ENCODE results near the gene PRKCE.

PRKCE gene

DNA sequence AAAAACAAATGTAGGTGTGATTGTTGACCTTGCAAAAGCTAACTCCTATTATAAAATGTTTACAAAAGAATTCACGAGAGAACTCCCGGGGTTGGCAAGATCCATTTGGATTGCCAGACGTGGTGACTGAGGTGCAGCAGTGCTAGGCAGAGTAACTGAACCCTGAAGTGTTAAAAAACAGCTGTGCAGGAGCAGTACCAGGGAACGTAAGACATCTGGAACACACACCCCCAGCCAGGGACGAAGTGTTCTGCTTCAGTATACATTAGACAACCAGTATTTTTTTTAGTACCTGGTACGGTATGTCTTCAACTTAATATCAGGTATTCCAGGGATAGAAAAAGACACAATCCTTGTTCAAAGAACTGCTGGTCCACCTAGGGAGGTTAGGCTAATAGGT is 373.6 kb downstream of the PRKCE start:
- no peaks in the 10 kb centered on the region for H3K27me3 ChIP-seq (ENCODE audit: control insufficient read depth, insufficient read depth, low read length, poor library complexity, severe bottlenecking)
- H3K36me3 ChIP-seq (ENCODE audit: control insufficient read depth, insufficient read depth, low read length), result no peaks in the 10 kb centered on the region
- WGBS, 2 experiments, result 78 to 81% methylated on average over 6 of the region's 6 CpGs
- H3K9me3 ChIP-seq (ENCODE audit: control insufficient read depth, low read length), result no peaks in the 10 kb centered on the region
- H3K4me1 ChIP-seq (ENCODE audit: control insufficient read depth, insufficient read depth, low read length), result no peaks in the 10 kb centered on the region
- no peak overlapping the region for H3K4me3 ChIP-seq (ENCODE audit: insufficient read depth, low read depth, low read length)
- H3K27ac ChIP-seq (ENCODE audit: insufficient read depth, low read depth, low read length, poor library complexity, severe bottlenecking), result no peak overlapping the region

DNA sequence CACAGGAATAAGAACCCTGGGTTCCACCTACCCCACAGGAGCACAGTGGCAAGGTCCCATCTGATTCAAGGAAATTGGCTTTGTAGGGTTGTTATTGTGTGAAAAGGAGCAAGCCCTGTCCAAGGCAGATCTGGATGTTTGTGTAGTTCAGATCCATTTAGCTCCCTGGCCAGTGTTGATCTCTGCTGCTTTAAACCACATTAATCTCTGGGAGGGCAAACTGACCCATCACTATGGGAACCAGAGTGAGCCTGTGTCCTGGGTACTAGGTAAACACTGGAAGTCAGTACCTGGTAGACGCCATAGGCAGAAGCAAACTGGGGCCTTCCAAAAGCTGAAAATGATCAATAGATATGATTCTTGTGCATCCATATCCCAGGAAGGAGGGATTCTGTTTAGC is 374.2 kb downstream of the PRKCE start:
- no peak overlapping the region for H3K27ac ChIP-seq (ENCODE audit: insufficient read depth, low read depth, low read length, poor library complexity, severe bottlenecking)
- WGBS, 2 experiments, result 86 to 93% methylated on average over 1 of the region's 1 CpG
- H3K27me3 ChIP-seq (ENCODE audit: control insufficient read depth, insufficient read depth, low read length, poor library complexity, severe bottlenecking), result no peaks in the 10 kb centered on the region
- H3K4me3 ChIP-seq (ENCODE audit: insufficient read depth, low read depth, low read length), result no peak overlapping the region
- H3K4me1 ChIP-seq (ENCODE audit: control insufficient read depth, insufficient read depth, low read length), result no peaks in the 10 kb centered on the region
- no peaks in the 10 kb centered on the region for H3K9me3 ChIP-seq (ENCODE audit: control insufficient read depth, low read length)
- no peaks in the 10 kb centered on the region for H3K36me3 ChIP-seq (ENCODE audit: control insufficient read depth, insufficient read depth, low read length)

DNA sequence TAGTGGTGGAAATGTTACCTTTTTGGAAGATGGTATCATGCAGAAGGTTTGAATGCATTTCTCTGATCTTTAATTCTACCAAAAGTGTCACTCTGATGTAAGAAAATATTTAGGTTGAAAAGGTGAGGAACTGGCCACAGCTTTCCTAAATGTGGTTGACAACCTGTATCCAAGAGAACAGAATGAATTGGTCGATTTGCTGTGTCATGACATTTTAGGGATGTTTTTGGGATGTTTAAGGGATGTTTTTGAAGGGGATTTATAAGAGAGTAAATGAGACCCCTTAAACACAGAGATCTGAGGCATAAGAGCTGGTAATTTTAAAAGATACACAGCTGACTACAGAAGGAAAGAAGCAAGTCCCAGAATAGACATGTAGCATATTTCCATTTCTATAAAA is 375.0 kb downstream of the PRKCE start:
- Histone ChIP-seq H3K4me3 (ENCODE audit: insufficient read depth, low read depth, low read length) (no peak overlapping the region), H3K9me3 (ENCODE audit: control insufficient read depth, low read length) (no peaks in the 10 kb centered on the region), H3K27me3 (ENCODE audit: control insufficient read depth, insufficient read depth, low read length, poor library complexity, severe bottlenecking) (no peaks in the 10 kb centered on the region), H3K36me3 (ENCODE audit: control insufficient read depth, insufficient read depth, low read length) (no peaks in the 10 kb centered on the region), H3K27ac (ENCODE audit: insufficient read depth, low read depth, low read length, poor library complexity, severe bottlenecking) (no peak overlapping the region), H3K4me1 (ENCODE audit: control insufficient read depth, insufficient read depth, low read length) (no peaks in the 10 kb centered on the region)
- 84 to 92% methylated on average over 1 of the region's 1 CpG for WGBS, 2 experiments

DNA sequence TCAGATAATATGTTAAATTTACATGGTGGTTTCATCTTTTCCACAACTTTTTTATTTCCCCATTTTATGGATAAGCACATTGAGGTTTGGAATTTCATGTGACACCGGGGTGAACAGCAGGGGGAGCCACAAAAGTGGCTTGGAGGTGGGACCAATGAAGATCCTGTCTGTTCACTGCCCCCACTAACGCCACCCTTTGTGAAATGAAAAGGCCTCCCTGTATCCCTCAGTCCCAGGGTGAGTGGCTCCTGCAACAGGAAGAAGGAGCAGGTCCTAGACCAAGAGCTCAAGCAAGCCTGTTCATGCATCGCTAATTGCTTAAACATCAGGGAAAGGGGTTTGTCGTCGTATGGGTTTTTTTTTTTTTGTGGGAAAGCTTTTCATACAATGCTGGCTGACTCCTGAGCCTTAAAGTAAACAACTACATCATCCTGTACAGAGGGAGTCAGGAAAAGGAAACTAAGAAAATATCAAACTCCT is 377.9 kb downstream of the PRKCE start:
- WGBS, 2 experiments, result 73 to 81% methylated on average over 5 of the region's 5 CpGs
- no peak overlapping the region for H3K4me3 ChIP-seq (ENCODE audit: insufficient read depth, low read depth, low read length)
- no peaks in the 10 kb centered on the region for H3K4me1 ChIP-seq (ENCODE audit: control insufficient read depth, insufficient read depth, low read length)
- H3K27ac ChIP-seq (ENCODE audit: insufficient read depth, low read depth, low read length, poor library complexity, severe bottlenecking), result no peak overlapping the region
- H3K36me3 ChIP-seq (ENCODE audit: control insufficient read depth, insufficient read depth, low read length), result no peaks in the 10 kb centered on the region
- no peaks in the 10 kb centered on the region for H3K9me3 ChIP-seq (ENCODE audit: control insufficient read depth, low read length)
- no peaks in the 10 kb centered on the region for H3K27me3 ChIP-seq (ENCODE audit: control insufficient read depth, insufficient read depth, low read length, poor library complexity, severe bottlenecking)

DNA sequence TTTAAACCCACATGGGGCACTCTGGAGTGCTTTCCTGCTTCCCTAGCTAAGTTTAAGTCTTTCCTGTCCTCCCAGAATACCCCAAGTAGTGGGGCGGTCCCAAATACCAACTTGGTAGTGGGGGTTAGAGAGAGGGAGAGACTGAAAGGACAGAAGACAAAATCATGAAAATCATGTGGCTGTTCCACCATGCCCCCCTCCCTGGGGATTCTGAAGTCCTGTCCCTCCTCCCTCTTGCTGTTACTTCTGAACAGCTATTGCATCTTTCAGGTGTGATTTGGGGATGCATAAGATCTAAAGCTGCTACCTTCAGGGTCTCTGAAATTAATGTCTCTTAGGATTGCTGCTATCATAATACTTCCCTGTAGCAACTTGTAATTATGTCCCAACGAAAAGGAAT is 378.9 kb downstream of the PRKCE start:
- H3K4me1 ChIP-seq (ENCODE audit: control insufficient read depth, insufficient read depth, low read length), result no peaks in the 10 kb centered on the region
- H3K27me3 ChIP-seq (ENCODE audit: control insufficient read depth, insufficient read depth, low read length, poor library complexity, severe bottlenecking), result no peaks in the 10 kb centered on the region
- no peak overlapping the region for H3K27ac ChIP-seq (ENCODE audit: insufficient read depth, low read depth, low read length, poor library complexity, severe bottlenecking)
- no peaks in the 10 kb centered on the region for H3K36me3 ChIP-seq (ENCODE audit: control insufficient read depth, insufficient read depth, low read length)
- no peak overlapping the region for H3K4me3 ChIP-seq (ENCODE audit: insufficient read depth, low read depth, low read length)
- no peaks in the 10 kb centered on the region for H3K9me3 ChIP-seq (ENCODE audit: control insufficient read depth, low read length)
- 89 to 98% methylated on average over 2 of the region's 2 CpGs for WGBS, 2 experiments

DNA sequence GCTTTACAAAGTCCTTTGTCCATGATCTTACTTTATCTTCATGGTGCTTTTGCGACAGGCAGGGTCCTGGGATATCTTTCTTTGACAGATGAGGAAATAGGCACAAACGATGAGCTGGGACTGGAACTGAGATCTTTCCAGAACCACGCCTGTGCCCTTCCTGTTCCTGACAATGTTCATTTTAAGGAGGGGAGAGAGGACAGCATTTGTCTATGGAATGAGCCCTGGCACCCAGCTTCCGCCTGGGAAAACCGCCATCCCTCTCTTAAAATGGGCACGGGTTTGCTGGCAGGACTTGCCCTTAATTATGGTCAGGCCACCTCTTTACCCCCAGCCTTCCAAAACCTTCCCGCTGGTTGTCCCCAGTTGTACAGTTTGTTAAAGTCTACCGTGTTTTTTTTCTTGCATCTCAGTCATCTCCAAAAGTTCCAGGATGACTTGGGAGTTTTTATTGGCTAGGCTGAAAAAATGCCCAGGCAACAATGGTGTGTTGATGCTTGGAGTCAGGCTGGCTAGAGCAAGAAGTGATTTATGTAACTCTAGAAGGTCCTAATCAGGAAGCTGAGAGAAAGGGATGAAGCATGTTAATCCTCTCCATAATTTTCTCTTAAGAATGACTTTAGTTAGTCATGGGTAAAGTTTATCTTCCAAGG is 380.8 kb downstream of the PRKCE start:
- no peaks in the 10 kb centered on the region for H3K36me3 ChIP-seq (ENCODE audit: control insufficient read depth, insufficient read depth, low read length)
- WGBS, 2 experiments, result 94 to 95% methylated on average over 8 of the region's 8 CpGs
- H3K4me3 ChIP-seq (ENCODE audit: insufficient read depth, low read depth, low read length), result no peak overlapping the region
- no peaks in the 10 kb centered on the region for H3K27me3 ChIP-seq (ENCODE audit: control insufficient read depth, insufficient read depth, low read length, poor library complexity, severe bottlenecking)
- no peaks in the 10 kb centered on the region for H3K9me3 ChIP-seq (ENCODE audit: control insufficient read depth, low read length)
- H3K4me1 ChIP-seq (ENCODE audit: control insufficient read depth, insufficient read depth, low read length), result no peaks in the 10 kb centered on the region
- no peak overlapping the region for H3K27ac ChIP-seq (ENCODE audit: insufficient read depth, low read depth, low read length, poor library complexity, severe bottlenecking)

DNA sequence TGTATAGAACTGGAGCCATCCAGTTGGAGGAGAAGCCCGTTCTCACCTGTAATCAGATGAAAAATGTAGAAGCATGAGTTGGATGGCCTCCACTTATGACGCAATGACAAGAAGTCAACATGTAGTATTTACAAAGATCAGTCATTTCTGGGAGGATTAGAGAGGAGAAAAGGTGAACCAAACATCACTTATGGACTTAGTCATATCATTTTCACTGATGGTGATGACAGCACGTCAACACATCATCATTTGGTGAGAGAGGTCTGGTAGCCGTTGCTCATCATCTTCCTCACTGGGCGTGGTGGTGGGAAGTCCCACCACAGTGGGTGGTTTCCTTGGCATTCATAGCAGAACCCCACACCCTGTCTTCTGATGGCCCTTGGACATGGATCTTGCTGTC is 381.5 kb downstream of the PRKCE start:
- H3K36me3 ChIP-seq (ENCODE audit: control insufficient read depth, insufficient read depth, low read length), result no peaks in the 10 kb centered on the region

DNA sequence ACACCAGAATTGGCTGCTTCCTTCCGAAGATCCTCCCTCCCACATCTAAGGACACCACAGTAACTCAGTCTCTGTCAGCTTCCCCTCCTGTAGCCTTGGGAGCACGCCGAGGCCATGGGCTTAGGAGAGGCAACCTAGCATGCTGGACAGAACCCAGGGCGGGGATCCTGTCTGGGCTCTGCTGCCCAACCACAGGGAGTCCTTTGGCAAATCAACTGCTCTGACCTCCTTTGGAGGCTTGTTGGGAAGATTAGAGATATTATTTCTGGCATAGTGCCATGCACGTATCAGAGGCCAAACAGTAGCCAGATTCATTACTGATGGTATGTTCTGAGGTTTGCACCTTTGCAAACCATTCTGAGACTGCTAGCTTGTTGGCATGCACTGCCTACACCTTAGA is 383.1 kb downstream of the PRKCE start:
- no peak overlapping the region for H3K4me3 ChIP-seq (ENCODE audit: insufficient read depth, low read depth, low read length)
- 94% methylated on average over 5 of the region's 5 CpGs for WGBS, 2 experiments
- no peaks in the 10 kb centered on the region for H3K27me3 ChIP-seq (ENCODE audit: control insufficient read depth, insufficient read depth, low read length, poor library complexity, severe bottlenecking)
- no peaks in the 10 kb centered on the region for H3K9me3 ChIP-seq (ENCODE audit: control insufficient read depth, low read length)
- H3K27ac ChIP-seq (ENCODE audit: insufficient read depth, low read depth, low read length, poor library complexity, severe bottlenecking), result no peak overlapping the region
- H3K36me3 ChIP-seq (ENCODE audit: control insufficient read depth, insufficient read depth, low read length), result no peaks in the 10 kb centered on the region
- H3K4me1 ChIP-seq (ENCODE audit: control insufficient read depth, insufficient read depth, low read length), result no peaks in the 10 kb centered on the region

More for the DNA sequence above, 381.5 kb downstream of the PRKCE start:
- H3K27ac ChIP-seq (ENCODE audit: insufficient read depth, low read depth, low read length, poor library complexity, severe bottlenecking), result no peak overlapping the region
- H3K9me3 ChIP-seq (ENCODE audit: control insufficient read depth, low read length), result no peaks in the 10 kb centered on the region
- H3K27me3 ChIP-seq (ENCODE audit: control insufficient read depth, insufficient read depth, low read length, poor library complexity, severe bottlenecking), result no peaks in the 10 kb centered on the region
- 92% methylated on average over 5 of the region's 5 CpGs for WGBS, 2 experiments
- no peak overlapping the region for H3K4me3 ChIP-seq (ENCODE audit: insufficient read depth, low read depth, low read length)
- no peaks in the 10 kb centered on the region for H3K4me1 ChIP-seq (ENCODE audit: control insufficient read depth, insufficient read depth, low read length)

DNA sequence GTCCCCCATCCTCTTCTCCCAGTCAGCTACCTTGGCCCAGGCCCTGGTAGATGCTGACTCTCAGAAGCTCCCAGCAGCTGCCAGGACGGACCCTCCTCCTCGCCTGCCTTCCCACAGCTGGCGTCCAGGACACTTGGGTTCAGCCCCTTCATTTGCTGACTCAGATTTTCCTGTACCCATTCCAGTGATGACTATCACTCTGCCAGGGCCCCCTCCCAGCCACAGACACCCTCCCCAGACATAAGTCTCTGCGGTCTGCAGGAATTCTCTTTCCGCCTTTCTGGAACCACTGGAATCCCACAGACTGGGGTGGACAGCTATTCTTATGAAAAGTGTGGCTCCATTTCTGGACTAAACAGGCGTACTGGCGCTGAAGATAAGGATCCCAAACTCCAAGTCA is 385.5 kb downstream of the PRKCE start:
- Histone ChIP-seq H3K4me1 (ENCODE audit: control insufficient read depth, insufficient read depth, low read length) (no peaks in the 10 kb centered on the region), H3K4me3 (ENCODE audit: insufficient read depth, low read depth, low read length) (no peak overlapping the region), H3K36me3 (ENCODE audit: control insufficient read depth, insufficient read depth, low read length) (no peaks in the 10 kb centered on the region), H3K27me3 (ENCODE audit: control insufficient read depth, insufficient read depth, low read length, poor library complexity, severe bottlenecking) (no peaks in the 10 kb centered on the region), H3K27ac (ENCODE audit: insufficient read depth, low read depth, low read length, poor library complexity, severe bottlenecking) (no peak overlapping the region), H3K9me3 (ENCODE audit: control insufficient read depth, low read length) (no peaks in the 10 kb centered on the region)
- 93% methylated on average over 7 of the region's 7 CpGs for WGBS, 2 experiments

DNA sequence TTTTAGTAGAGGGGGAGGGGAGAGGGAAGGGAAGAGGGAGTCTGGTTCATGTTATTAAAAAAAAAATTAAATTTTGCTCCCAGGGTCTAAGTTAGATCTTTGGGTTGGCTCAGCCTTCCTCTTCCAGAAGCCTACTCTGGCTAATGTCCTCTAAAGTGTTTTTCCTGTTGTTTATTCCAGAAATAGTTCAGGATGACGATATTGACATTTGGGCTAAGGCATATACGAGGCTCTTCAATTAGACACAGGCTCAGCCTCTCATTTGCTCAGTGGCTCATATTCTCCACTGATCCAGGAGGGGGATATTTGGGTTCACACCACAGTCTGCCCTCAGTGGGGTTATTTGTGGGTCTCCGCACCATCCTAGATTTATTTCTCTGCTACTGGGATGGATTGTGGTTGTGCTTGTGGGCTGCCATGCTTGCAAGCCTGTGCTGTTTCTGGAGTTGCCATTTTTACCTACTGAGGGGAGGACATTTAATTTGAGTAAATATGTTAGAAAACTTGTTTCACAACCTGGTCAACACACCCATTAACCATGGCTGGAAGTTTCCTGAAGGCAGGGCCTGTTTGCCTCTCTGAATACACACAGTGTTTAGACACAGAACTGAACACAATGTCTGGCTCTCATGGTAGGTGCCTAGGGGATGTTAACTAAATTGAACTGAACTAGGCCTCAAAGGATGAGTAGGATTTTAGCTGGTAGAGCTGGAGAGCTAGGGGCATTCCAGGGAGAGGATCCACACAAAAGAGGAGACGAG is 388.2 kb downstream of the PRKCE start:
- WGBS, 2 experiments, result 91 to 95% methylated on average over 4 of the region's 4 CpGs
- Histone ChIP-seq H3K9me3 (ENCODE audit: control insufficient read depth, low read length) (no peaks in the 10 kb centered on the region), H3K27ac (ENCODE audit: insufficient read depth, low read depth, low read length, poor library complexity, severe bottlenecking) (no peak overlapping the region)

More for the DNA sequence above, 388.2 kb downstream of the PRKCE start:
- Histone ChIP-seq H3K27me3 (ENCODE audit: control insufficient read depth, insufficient read depth, low read length, poor library complexity, severe bottlenecking) (no peaks in the 10 kb centered on the region), H3K4me3 (ENCODE audit: insufficient read depth, low read depth, low read length) (no peak overlapping the region), H3K36me3 (ENCODE audit: control insufficient read depth, insufficient read depth, low read length) (no peaks in the 10 kb centered on the region), H3K4me1 (ENCODE audit: control insufficient read depth, insufficient read depth, low read length) (no peaks in the 10 kb centered on the region)

Data from ectodermal cell (in vitro differentiated cells).